Stimulated activated CD4-positive, alpha-beta T cell treated with anti-CD3 and anti-CD28 coated beads, Interleukin-2, amount 100 ng/mL, for 48 hours (primary cell): ENCODE results near the gene ANKRD53.
"Not testable (repeated sequence)": the region's sequence is repeated elsewhere in the genome, so short reads cannot be mapped to it uniquely, and the experiment has no call there.

Experiments
- DNase-seq, 2 donors: peaks; one replicate each; pipeline ENCODE4 v3.0.0-alpha.2; 2020

Gene ANKRD53

GRCh38 chr2:70991742-70992141 is 13.3 kb downstream of the ANKRD53 start:
- no peak for DNase-seq

- DNase-seq: no peak
Measured at GRCh38 chr2:70992945-70993853, 14.8 kb downstream of the ANKRD53 start.

GRCh38 chr2:70994009-70994698 is 15.7 kb downstream of the ANKRD53 start:
- DNase-seq: peak; percentile 49 to 52

GRCh38 chr2:70994699-70995425 is 16.4 kb downstream of the ANKRD53 start, which contains the start of gene TEX261:
TSS of gene TEX261 (minus strand) at chr2:70994873. CDS start at chr2:70994757, 116 bp downstream.
- peak; percentile 91 to 93 for DNase-seq

- peak; percentile 32 to 34 for DNase-seq
Measured at GRCh38 chr2:70995426-70995729, 16.9 kb downstream of the ANKRD53 start.

- not testable (repeated sequence) for DNase-seq
Measured at GRCh38 chr2:70998885-70999284, 20.5 kb downstream of the ANKRD53 start.

DNA sequence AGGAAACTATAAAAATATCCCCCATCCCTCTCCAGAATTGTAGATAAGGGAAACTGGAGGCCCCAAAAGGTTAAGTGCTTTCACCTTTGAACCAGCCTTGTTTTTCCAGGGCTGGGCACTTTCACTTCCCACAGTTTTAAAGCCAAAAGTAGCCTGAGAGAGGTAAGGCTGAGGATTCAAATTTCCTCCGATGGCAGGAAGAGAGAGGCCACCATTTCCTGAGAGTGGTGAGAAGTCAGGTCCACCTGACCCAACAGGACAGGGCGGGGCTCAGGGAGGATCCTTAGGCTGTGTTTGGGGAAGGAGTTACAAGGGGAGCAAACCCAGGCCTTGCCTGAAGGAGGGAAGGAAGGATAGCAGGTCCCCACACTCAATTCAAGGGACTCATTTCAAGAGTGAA is 20.9 kb downstream of the ANKRD53 start:
- DNase-seq: no peak

- not testable (repeated sequence) for DNase-seq
Measured at GRCh38 chr2:70999931-71000330, 21.5 kb downstream of the ANKRD53 start.

DNA sequence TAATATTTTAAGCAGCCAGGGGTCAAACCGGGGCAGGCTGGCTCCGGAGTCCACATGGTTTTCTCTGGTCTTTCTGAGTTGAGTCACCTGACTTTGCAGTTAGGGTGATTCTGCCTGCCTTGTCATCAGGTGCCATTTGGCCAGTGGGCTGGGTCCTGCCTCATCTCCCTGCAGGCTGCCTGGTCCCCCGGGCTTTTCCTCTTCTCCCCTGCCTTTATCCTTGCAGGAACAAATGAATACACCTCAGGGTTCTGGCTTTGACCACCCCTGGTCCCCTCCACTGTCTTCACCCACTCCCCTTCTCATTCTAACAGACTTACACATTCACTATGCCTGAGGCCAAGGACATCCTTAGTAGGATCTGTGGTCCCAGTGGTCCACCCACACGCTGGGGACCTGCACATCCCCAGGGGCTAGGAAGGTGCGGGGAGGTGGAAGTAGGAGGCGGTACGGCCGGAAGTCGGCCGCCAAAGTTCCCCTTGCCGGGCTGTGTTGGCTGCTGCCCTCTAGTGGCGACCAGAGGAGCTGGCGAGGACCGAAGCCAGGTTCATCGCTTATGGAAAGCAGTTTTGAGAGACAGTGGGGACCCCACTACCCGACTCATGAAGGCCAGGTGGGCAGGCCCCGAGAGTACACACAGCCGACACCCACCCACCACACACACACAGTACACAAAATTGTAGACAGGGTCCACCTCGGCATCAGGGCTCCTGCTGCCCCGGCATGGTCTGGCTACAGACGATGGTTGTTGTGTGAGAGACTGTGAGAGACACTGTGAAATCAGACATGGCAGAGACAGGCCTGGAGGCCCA is 22.6 kb downstream of the ANKRD53 start:
- DNase-seq: peak; percentile 79 to 86

GRCh38 chr2:71001592-71001927 is 23.1 kb downstream of the ANKRD53 start:
- no peak for DNase-seq

DNA sequence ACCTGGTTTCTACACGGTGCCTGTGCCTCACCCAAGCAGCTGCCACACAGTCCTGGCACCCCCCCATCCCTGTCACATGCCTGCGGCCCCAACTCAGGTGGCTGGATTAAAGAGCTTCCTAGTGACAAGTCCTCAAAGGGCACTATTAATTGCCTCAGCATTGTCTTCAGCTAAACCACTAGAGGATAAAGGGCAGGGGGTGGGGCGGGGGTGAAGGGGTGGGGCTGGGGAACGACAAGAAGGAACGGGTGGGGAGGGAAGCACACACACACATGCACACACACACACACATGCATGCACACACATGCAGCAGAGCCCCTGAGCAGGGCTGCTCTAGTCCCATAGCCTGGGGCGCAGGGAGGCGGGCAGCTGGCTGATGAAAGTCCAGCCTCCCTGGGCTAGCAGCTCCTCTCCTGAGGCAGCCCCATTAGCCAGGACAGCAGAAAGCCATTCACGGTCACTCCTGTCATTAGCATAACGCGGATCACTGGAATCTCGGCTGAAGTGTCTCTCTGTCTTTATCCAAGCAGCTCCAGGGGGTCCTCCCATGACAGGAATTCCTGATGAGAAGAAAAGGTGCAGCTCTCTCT is 23.6 kb downstream of the ANKRD53 start:
- DNase-seq: no peak

DNA sequence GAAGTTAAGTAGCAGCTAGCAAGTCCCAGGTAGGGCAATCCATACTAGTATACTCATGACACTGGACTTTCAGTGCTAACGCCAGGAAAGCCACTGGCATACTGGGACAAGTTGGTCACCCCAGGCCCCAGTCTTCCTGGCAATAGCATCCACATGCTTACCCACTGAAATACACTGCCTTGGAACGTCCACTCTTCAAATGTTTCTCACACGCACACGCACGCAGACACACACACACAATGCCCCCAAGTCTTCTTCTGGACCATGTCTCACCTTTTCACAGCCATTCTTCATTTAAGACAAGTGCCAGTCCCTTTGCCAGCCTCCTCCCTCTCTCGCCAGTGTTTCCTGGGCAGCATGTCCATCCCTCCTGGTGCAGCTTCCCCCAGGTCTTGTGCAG is 25.0 kb downstream of the ANKRD53 start:
- no peak for DNase-seq

DNA sequence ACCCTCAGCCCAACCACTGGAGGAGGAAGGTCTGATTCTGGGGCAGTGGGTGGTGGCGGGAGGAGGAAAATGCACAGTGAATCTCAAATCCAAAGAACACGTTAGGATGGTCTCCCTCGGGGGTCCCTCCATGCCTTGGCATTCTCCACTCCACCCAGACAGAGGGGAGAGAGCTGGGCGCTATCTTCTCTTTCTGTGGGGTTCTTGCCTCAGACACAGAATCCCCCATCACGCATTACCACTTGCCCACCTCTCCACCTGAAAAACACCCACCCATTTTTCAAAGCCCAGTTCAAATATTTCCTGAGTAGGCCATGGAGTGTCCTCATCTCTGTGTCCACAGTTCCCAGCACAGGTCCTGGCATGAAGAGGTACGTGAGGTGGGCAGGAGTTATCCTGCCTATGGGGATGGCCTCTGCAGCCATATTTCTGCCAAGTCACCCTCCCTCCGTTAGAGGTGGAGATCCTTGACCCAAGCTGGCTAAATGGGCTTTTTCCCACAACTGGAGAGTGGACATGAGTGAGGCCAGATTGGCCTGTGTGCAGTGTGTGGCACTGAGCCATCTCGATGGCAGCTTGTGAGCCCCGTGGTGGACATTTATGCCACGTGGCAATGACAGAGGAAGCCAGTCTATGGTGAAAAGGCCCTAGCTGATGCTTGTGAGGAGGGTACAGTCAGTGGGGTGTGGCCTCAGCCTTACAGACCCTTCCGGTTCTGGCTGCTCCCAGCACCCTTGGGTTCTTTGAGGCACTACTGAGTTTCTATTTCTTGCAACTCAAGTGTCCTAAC is 25.7 kb downstream of the ANKRD53 start:
- no peak for DNase-seq

DNA sequence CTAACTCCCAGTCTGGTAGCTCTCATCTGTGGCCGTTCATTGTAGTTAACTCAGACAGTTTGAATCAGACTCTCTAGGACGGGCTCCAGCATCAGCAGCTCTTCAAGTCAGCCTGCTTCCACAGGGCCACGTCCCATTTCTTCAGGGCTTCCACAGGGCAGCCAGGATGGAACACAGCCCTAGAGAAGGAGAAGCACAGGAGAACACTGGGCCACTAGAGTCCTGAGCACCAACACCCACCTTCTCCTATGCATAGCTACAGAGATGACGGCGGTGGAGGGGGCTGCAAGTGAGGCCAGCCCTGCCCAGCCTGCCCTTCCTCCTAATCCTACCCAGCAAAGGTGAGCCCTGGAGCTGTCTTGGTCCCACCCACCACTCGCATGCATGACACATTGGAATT is 26.4 kb downstream of the ANKRD53 start:
- DNase-seq: no peak

DNA sequence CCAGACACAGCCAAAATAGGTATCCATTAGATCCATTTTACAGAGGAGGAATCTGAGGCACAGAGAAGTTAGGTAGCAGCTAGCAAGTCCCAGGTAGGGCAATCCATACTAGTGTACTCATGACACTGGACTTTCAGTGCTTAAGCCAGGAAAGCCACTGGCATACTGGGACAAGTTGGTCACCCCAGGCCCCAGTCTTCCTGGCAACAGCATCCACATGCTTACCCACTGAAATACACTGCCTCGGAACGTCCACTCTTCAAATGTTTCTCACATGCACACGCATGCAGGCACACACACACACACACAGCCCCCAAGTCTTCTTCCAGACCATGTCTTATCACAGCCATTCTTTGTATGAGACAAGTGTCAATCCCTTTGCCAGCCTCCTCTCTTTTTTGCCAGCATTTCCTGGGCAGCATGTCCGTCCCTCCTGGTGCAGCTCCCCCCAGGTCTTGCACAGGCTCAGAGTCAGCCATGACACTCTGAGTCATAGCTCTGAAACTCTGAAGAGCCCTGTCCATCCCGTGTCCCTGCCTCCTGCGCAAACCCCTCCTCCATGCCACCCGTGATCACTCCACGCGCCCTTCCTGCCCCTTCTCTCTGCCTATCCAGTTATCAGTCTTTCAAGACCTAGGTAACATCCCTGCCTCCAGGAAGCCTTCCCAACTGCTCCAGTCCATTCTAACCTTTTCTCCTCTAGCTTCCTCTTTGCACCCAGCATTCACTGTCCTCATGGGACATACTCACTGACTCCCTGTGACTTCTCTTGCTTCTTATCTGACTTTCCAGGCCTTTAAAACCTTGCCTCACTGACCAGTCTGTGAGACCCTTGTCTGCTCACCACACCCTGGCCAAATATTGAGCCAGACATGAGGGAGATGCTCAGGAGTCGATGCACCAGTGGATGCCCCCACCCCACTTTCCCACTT is 27.1 kb downstream of the ANKRD53 start:
- DNase-seq: no peak

GRCh38 chr2:71006323-71006722 is 27.9 kb downstream of the ANKRD53 start:
- DNase-seq: no peak

- DNase-seq: no peak
Measured at GRCh38 chr2:71006955-71007799, 28.7 kb downstream of the ANKRD53 start.

- DNase-seq: no peak
Measured at GRCh38 chr2:71008342-71008741, 29.9 kb downstream of the ANKRD53 start.

- DNase-seq: not testable (repeated sequence)
Measured at GRCh38 chr2:71011786-71012185, 33.4 kb downstream of the ANKRD53 start.
